GM12891 (cell line): ENCODE measurements around the gene ABHD17A.
"Not testable (repeated sequence)": the region's sequence is repeated elsewhere in the genome, so short reads cannot be mapped to it uniquely, and the experiment has no call there.

ENCODE experiments used
- POLR2A ChIP-seq: IDR thresholded peaks from 2 replicates; pipeline ENCODE4 v1.6.1; 2011; ENCODE audit warnings: low read depth, low read length, control low read depth
- POLR2AphosphoS5 ChIP-seq: IDR thresholded peaks from 2 replicates; pipeline ENCODE4 v1.6.1; 2011; ENCODE audit warnings: low read depth, low read length, control low read depth
- SPI1 ChIP-seq: IDR thresholded peaks from 2 replicates; pipeline ENCODE4 v1.6.1; 2011; ENCODE audit warnings: low read depth, low read length, control low read depth

- not testable (repeated sequence) for TF ChIP-seq POLR2AphosphoS5, POLR2A, SPI1
Measured at GRCh38 chr19:1875265-1875645, 10.0 kb downstream of the ABHD17A start.
